Duodenal mucosa (tissue), 2 donors: ENCODE measurements around the gene GASK1B.

Experiments
- H3K27ac ChIP-seq: one replicate; pipeline ENCODE4 v1.7.0; 2013; ENCODE audit warnings: low read depth, low read length
- H3K27me3 ChIP-seq, 2 donors: one replicate each; pipeline ENCODE4 v1.7.0; 2013; ENCODE audit warnings: low read length in 2 of 2, control low read depth in 1 of 2; ENCODE audit not compliant: insufficient read depth in 2 of 2, control insufficient read depth in 1 of 2
- H3K36me3 ChIP-seq, 2 donors: one replicate each; pipeline ENCODE4 v1.7.0; 2013; ENCODE audit warnings: low read length in 2 of 2, control low read depth in 1 of 2; ENCODE audit not compliant: insufficient read depth in 2 of 2, control insufficient read depth in 1 of 2
- H3K4me1 ChIP-seq, 2 donors: one replicate each; pipeline ENCODE4 v1.7.0; 2013; ENCODE audit warnings: low read length in 2 of 2, control low read depth in 1 of 2; ENCODE audit not compliant: insufficient read depth in 2 of 2, control insufficient read depth in 1 of 2
- H3K4me3 ChIP-seq, 2 donors: one replicate each; pipeline ENCODE4 v1.7.0; 2013; ENCODE audit warnings: low read length in 2 of 2, low read depth in 1 of 2
- H3K9ac ChIP-seq, 2 donors: one replicate each; pipeline ENCODE4 v1.7.0; 2013; ENCODE audit warnings: low read length in 2 of 2, low read depth in 1 of 2
- H3K9me3 ChIP-seq, 2 donors: one replicate each; pipeline ENCODE4 v1.7.0; 2013; ENCODE audit warnings: low read length in 2 of 2, control low read depth in 1 of 2; ENCODE audit not compliant: control insufficient read depth in 1 of 2

GASK1B gene

GRCh38 chr4:158155656-158156356 lies 17.0 kb downstream of the GASK1B start:
- no peak overlapping the region for H3K27ac ChIP-seq

GRCh38 chr4:158147151-158147550 lies 25.7 kb downstream of the GASK1B start:
- no peak overlapping the region for H3K4me3 ChIP-seq
- H3K27ac ChIP-seq, result no peak overlapping the region
- H3K36me3 ChIP-seq, result no peaks in the 10 kb centered on the region
- H3K9me3 ChIP-seq, result no peaks in the 10 kb centered on the region
- H3K4me1 ChIP-seq, result no peaks in the 10 kb centered on the region
- H3K9ac ChIP-seq, result no peak overlapping the region
- H3K27me3 ChIP-seq, result no peaks in the 10 kb centered on the region

More at GRCh38 chr4:158155656-158156356, 17.0 kb downstream of the GASK1B start:
- H3K27me3 ChIP-seq, result no peaks in the 10 kb centered on the region
- H3K9me3 ChIP-seq, result no peaks in the 10 kb centered on the region
- H3K36me3 ChIP-seq, result no peaks in the 10 kb centered on the region
- H3K9ac ChIP-seq, result no peak overlapping the region
- H3K4me1 ChIP-seq, result peaks cover 0 to 8% of the 10 kb centered on the region in 2 donors
- H3K4me3 ChIP-seq, result no peak overlapping the region

- H3K4me3 ChIP-seq, result no peak overlapping the region
- H3K36me3 ChIP-seq, result no peaks in the 10 kb centered on the region
- no peaks in the 10 kb centered on the region for H3K27me3 ChIP-seq
- no peaks in the 10 kb centered on the region for H3K9me3 ChIP-seq
- no peak overlapping the region for H3K9ac ChIP-seq
- H3K4me1 ChIP-seq, result no peaks in the 10 kb centered on the region
- no peak overlapping the region for H3K27ac ChIP-seq
Measured at GRCh38 chr4:158146736-158147135, 26.1 kb downstream of the GASK1B start.

GRCh38 chr4:158139086-158139485 lies 33.7 kb downstream of the GASK1B start:
- no peaks in the 10 kb centered on the region for H3K4me1 ChIP-seq
- H3K27ac ChIP-seq, result no peak overlapping the region
- no peak overlapping the region for H3K4me3 ChIP-seq
- H3K9me3 ChIP-seq, result no peaks in the 10 kb centered on the region
- no peak overlapping the region for H3K9ac ChIP-seq
- no peaks in the 10 kb centered on the region for H3K27me3 ChIP-seq
- no peaks in the 10 kb centered on the region for H3K36me3 ChIP-seq

GRCh38 chr4:158134222-158134621 lies 38.6 kb downstream of the GASK1B start:
- Histone ChIP-seq H3K27me3 (no peaks in the 10 kb centered on the region), H3K4me3 (no peak overlapping the region), H3K27ac (no peak overlapping the region), H3K36me3 (peaks cover 0 to 3% of the 10 kb centered on the region in 2 donors), H3K4me1 (no peaks in the 10 kb centered on the region), H3K9me3 (no peaks in the 10 kb centered on the region), H3K9ac (no peak overlapping the region)

- Histone ChIP-seq H3K9ac (no peak overlapping the region), H3K27ac (no peak overlapping the region), H3K27me3 (no peaks in the 10 kb centered on the region), H3K4me1 (no peaks in the 10 kb centered on the region), H3K9me3 (no peaks in the 10 kb centered on the region), H3K4me3 (no peak overlapping the region), H3K36me3 (peaks cover 0 to 3% of the 10 kb centered on the region in 2 donors)
Measured at GRCh38 chr4:158133551-158133950, 39.3 kb downstream of the GASK1B start.

GRCh38 chr4:158131027-158131426 lies 41.8 kb downstream of the GASK1B start:
- H3K4me1 ChIP-seq, result no peaks in the 10 kb centered on the region
- no peak overlapping the region for H3K27ac ChIP-seq
- peaks cover 0 to 3% of the 10 kb centered on the region in 2 donors for H3K36me3 ChIP-seq
- no peaks in the 10 kb centered on the region for H3K9me3 ChIP-seq
- no peaks in the 10 kb centered on the region for H3K27me3 ChIP-seq
- no peak overlapping the region for H3K9ac ChIP-seq
- H3K4me3 ChIP-seq, result no peak overlapping the region

GRCh38 chr4:158130204-158130603 lies 42.6 kb downstream of the GASK1B start:
- H3K27me3 ChIP-seq, result no peaks in the 10 kb centered on the region
- peaks cover 0 to 3% of the 10 kb centered on the region in 2 donors for H3K36me3 ChIP-seq
- no peaks in the 10 kb centered on the region for H3K9me3 ChIP-seq
- no peak overlapping the region for H3K4me3 ChIP-seq
- no peaks in the 10 kb centered on the region for H3K4me1 ChIP-seq
- H3K27ac ChIP-seq, result no peak overlapping the region
- no peak overlapping the region for H3K9ac ChIP-seq

- H3K9me3 ChIP-seq, result no peaks in the 10 kb centered on the region
- H3K27ac ChIP-seq, result no peak overlapping the region
- no peaks in the 10 kb centered on the region for H3K4me1 ChIP-seq
- no peak overlapping the region for H3K9ac ChIP-seq
- no peaks in the 10 kb centered on the region for H3K27me3 ChIP-seq
- no peak overlapping the region for H3K4me3 ChIP-seq
- H3K36me3 ChIP-seq, result peaks cover 0 to 3% of the 10 kb centered on the region in 2 donors
Measured at GRCh38 chr4:158129694-158130093, 43.1 kb downstream of the GASK1B start.

GRCh38 chr4:158128540-158128939 lies 44.3 kb downstream of the GASK1B start:
- Histone ChIP-seq H3K27me3 (no peaks in the 10 kb centered on the region), H3K9ac (no peak overlapping the region), H3K4me3 (no peak overlapping the region), H3K9me3 (no peaks in the 10 kb centered on the region), H3K36me3 (peaks cover 0 to 3% of the 10 kb centered on the region in 2 donors), H3K27ac (no peak overlapping the region), H3K4me1 (no peaks in the 10 kb centered on the region)
